ENCODE measurements around the gene ADAM22. TPM values are rescaled to one million over a fixed set of nuclear protein-coding genes. Genes with fewer than 3 reads are reported as not detected.

Gene ADAM22
- total and polyA plus RNA-seq, 2 donors (not counting 1 experiment from before 2014, with no cell fraction given) = 0.30 to 1.8 TPM

GRCh38 chr7:88172842-88173241 lies 238.8 kb downstream of the ADAM22 start:
- H3K27me3 ChIP-seq (replicated peaks in 1 of 4; ENCODE audit: control extremely low read depth in 1 of 4, control insufficient read depth in 3 of 4, insufficient read depth in 4 of 4, low read length in 3 of 4) = no peaks in the 10 kb centered on the region
- no peaks in the 10 kb centered on the region for H3K79me2 ChIP-seq (ENCODE audit: control insufficient read depth, insufficient read depth, low read length)
- H3K4me1 ChIP-seq (ENCODE audit: control insufficient read depth in 2 of 2, insufficient read depth in 2 of 2, low read length in 2 of 2) = no peaks in the 10 kb centered on the region
- H3K4me2 ChIP-seq (replicated peaks; ENCODE audit: low read depth, low read length, poor library complexity, severe bottlenecking) = no peak overlapping the region
- H3K4me3 ChIP-seq (ENCODE audit: control extremely low read depth in 1 of 5, extremely low read depth in 1 of 5, insufficient read depth in 1 of 5, low read depth in 2 of 5, low read length in 4 of 5) = no peak overlapping the region
- ChIA-PET POLR2A (no interaction called here), CTCF (no interaction called here)
- H3K9ac ChIP-seq (ENCODE audit: low read length) = no peak overlapping the region
- Mint-ChIP-seq H3K4me3 (no peak overlapping the region), H3K27ac (no peak overlapping the region), H3K27me3 (no peaks in the 10 kb centered on the region), H3K9me3 (ENCODE audit: insufficient read depth) (no peaks in the 10 kb centered on the region), H3K4me1 (no peaks in the 10 kb centered on the region)
- intact Hi-C loops (cut with micrococcal nuclease) = no loop called here
- H2AFZ ChIP-seq (ENCODE audit: insufficient read depth, low read depth, low read length, poor library complexity, severe bottlenecking) = no peak overlapping the region
- no peaks in the 10 kb centered on the region for H3K9me3 ChIP-seq (ENCODE audit: control extremely low read depth in 1 of 3, control insufficient read depth in 2 of 3, insufficient read depth in 1 of 3, low read length in 2 of 3)
- TF ChIP-seq EZH2 (IDR thresholded peaks at IDR 0.05; ENCODE audit: borderline replicate concordance, insufficient read depth, low read depth, low read length, poor library complexity, severe bottlenecking) (no peak), CTCF (IDR thresholded peaks at IDR 0.05) (no peak)
- no CpG with 5 or more reads among the region's 4 CpGs for WGBS (ENCODE audit: insufficient coverage)
- no peak for DNase-seq
- ATAC-seq (ENCODE audit: low read depth) = no peak
- H4K20me1 ChIP-seq (ENCODE audit: control insufficient read depth, insufficient read depth, low read length, poor library complexity, severe bottlenecking) = no peaks in the 10 kb centered on the region
- H3K36me3 ChIP-seq (replicated peaks in 1 of 2; ENCODE audit: control extremely low read depth in 1 of 2, control insufficient read depth in 1 of 2, extremely low read depth in 1 of 2, insufficient read depth in 2 of 2, low read length in 1 of 2) = no peaks in the 10 kb centered on the region
- no peak overlapping the region for H3K27ac ChIP-seq (ENCODE audit: low read length in 2 of 2)

- Histone ChIP-seq H2AFZ (ENCODE audit: insufficient read depth, low read depth, low read length, poor library complexity, severe bottlenecking) (no peak overlapping the region), H3K79me2 (ENCODE audit: control insufficient read depth, insufficient read depth, low read length) (no peaks in the 10 kb centered on the region), H3K9me3 (ENCODE audit: control extremely low read depth in 1 of 3, control insufficient read depth in 2 of 3, insufficient read depth in 1 of 3, low read length in 2 of 3) (no peaks in the 10 kb centered on the region), H3K4me3 (ENCODE audit: control extremely low read depth in 1 of 5, extremely low read depth in 1 of 5, insufficient read depth in 1 of 5, low read depth in 2 of 5, low read length in 4 of 5) (no peak overlapping the region), H3K27ac (ENCODE audit: low read length in 2 of 2) (no peak overlapping the region), H3K4me1 (ENCODE audit: control insufficient read depth in 2 of 2, insufficient read depth in 2 of 2, low read length in 2 of 2) (no peaks in the 10 kb centered on the region), H3K36me3 (replicated peaks in 1 of 2; ENCODE audit: control extremely low read depth in 1 of 2, control insufficient read depth in 1 of 2, extremely low read depth in 1 of 2, insufficient read depth in 2 of 2, low read length in 1 of 2) (no peaks in the 10 kb centered on the region), H3K4me2 (replicated peaks; ENCODE audit: low read depth, low read length, poor library complexity, severe bottlenecking) (no peak overlapping the region), H3K9ac (ENCODE audit: low read length) (no peak overlapping the region), H3K27me3 (replicated peaks in 1 of 4; ENCODE audit: control extremely low read depth in 1 of 4, control insufficient read depth in 3 of 4, insufficient read depth in 4 of 4, low read length in 3 of 4) (no peaks in the 10 kb centered on the region), H4K20me1 (ENCODE audit: control insufficient read depth, insufficient read depth, low read length, poor library complexity, severe bottlenecking) (no peaks in the 10 kb centered on the region)
- intact Hi-C loops (cut with micrococcal nuclease) = no loop called here
- CTCF ChIA-PET = no interaction called here
- TF ChIP-seq CTCF (IDR thresholded peaks at IDR 0.05) (no peak), EZH2 (IDR thresholded peaks at IDR 0.05; ENCODE audit: borderline replicate concordance, insufficient read depth, low read depth, low read length, poor library complexity, severe bottlenecking) (no peak)
- Mint-ChIP-seq H3K4me1 (no peaks in the 10 kb centered on the region), H3K4me3 (no peak overlapping the region), H3K9me3 (ENCODE audit: insufficient read depth) (no peaks in the 10 kb centered on the region), H3K27ac (no peak overlapping the region), H3K27me3 (no peaks in the 10 kb centered on the region)
- DNase-seq (no peak), ATAC-seq (ENCODE audit: low read depth) (no peak)
- POLR2A ChIA-PET = no interaction called here
- WGBS (ENCODE audit: insufficient coverage) = no CpG with 5 or more reads among the region's 5 CpGs
These were observed 242.1 kb downstream of the ADAM22 start for GRCh38 chr7:88176190-88176589.
